Duodenal mucosa (tissue), 2 donors: ENCODE data around the gene ATP5F1E.
"Not testable (repeated sequence)": the region's sequence is repeated elsewhere in the genome, so short reads cannot be mapped to it uniquely, and the experiment has no call there.

Experiments
- H3K27ac ChIP-seq: one replicate; pipeline ENCODE4 v1.7.0; 2013; ENCODE audit warnings: low read depth, low read length
- H3K27me3 ChIP-seq, 2 donors: one replicate each; pipeline ENCODE4 v1.7.0; 2013; ENCODE audit warnings: low read length in 2 of 2, control low read depth in 1 of 2; ENCODE audit not compliant: insufficient read depth in 2 of 2, control insufficient read depth in 1 of 2
- H3K36me3 ChIP-seq, 2 donors: one replicate each; pipeline ENCODE4 v1.7.0; 2013; ENCODE audit warnings: low read length in 2 of 2, control low read depth in 1 of 2; ENCODE audit not compliant: insufficient read depth in 2 of 2, control insufficient read depth in 1 of 2
- H3K4me1 ChIP-seq, 2 donors: one replicate each; pipeline ENCODE4 v1.7.0; 2013; ENCODE audit warnings: low read length in 2 of 2, control low read depth in 1 of 2; ENCODE audit not compliant: insufficient read depth in 2 of 2, control insufficient read depth in 1 of 2
- H3K4me3 ChIP-seq, 2 donors: one replicate each; pipeline ENCODE4 v1.7.0; 2013; ENCODE audit warnings: low read length in 2 of 2, low read depth in 1 of 2
- H3K9ac ChIP-seq, 2 donors: one replicate each; pipeline ENCODE4 v1.7.0; 2013; ENCODE audit warnings: low read length in 2 of 2, low read depth in 1 of 2
- H3K9me3 ChIP-seq, 2 donors: one replicate each; pipeline ENCODE4 v1.7.0; 2013; ENCODE audit warnings: low read length in 2 of 2, control low read depth in 1 of 2; ENCODE audit not compliant: control insufficient read depth in 1 of 2

The ATP5F1E gene

GRCh38 chr20:59044295-59044694 lies 12.2 kb upstream of the ATP5F1E start:
- no peak overlapping the region for H3K4me3 ChIP-seq
- no peak overlapping the region for H3K9ac ChIP-seq
- no peak overlapping the region for H3K27ac ChIP-seq
- no peaks in the 10 kb centered on the region for H3K36me3 ChIP-seq
- no peaks in the 10 kb centered on the region for H3K9me3 ChIP-seq
- H3K4me1 ChIP-seq = peaks cover 32 to 51% of the 10 kb centered on the region in 2 donors
- H3K27me3 ChIP-seq = no peaks in the 10 kb centered on the region

- Histone ChIP-seq H3K4me3 (no peak overlapping the region), H3K9ac (no peak overlapping the region), H3K4me1 (peaks cover 35 to 51% of the 10 kb centered on the region in 2 donors), H3K27ac (no peak overlapping the region), H3K27me3 (no peaks in the 10 kb centered on the region), H3K9me3 (no peaks in the 10 kb centered on the region), H3K36me3 (no peaks in the 10 kb centered on the region)
These were observed 11.6 kb upstream of the ATP5F1E start for GRCh38 chr20:59043698-59044097.

GRCh38 chr20:59042796-59043631 lies 10.9 kb upstream of the ATP5F1E start:
- no peaks in the 10 kb centered on the region for H3K9me3 ChIP-seq
- H3K27me3 ChIP-seq = no peaks in the 10 kb centered on the region
- peaks cover 30 to 49% of the 10 kb centered on the region in 2 donors for H3K4me1 ChIP-seq
- peaks cover 0 to 3% of the 10 kb centered on the region in 2 donors for H3K36me3 ChIP-seq
- H3K9ac ChIP-seq = peak overlapping the region; percentile 69 to 84
- H3K27ac ChIP-seq = peak overlapping the region; percentile 88
- H3K4me3 ChIP-seq = peak overlapping the region; percentile 89 to 94

GRCh38 chr20:59042151-59042795 lies 10.1 kb upstream of the ATP5F1E start, which contains the start of gene PRELID3B:
PRELID3B (minus strand) TSS chr20:59042786; CDS start chr20:59042730, 56 bp downstream.
- H3K4me1 ChIP-seq = peaks cover 24 to 43% of the 10 kb centered on the region in 2 donors
- H3K27ac ChIP-seq = peak within 1 kb of the TSS; percentile 88
- H3K27me3 ChIP-seq = no peaks in the 10 kb centered on the region
- H3K9me3 ChIP-seq = no peaks in the 10 kb centered on the region
- H3K36me3 ChIP-seq = peaks cover 6 to 10% of the 10 kb centered on the region in 2 donors
- H3K9ac ChIP-seq = peak within 1 kb of the TSS; percentile 84 to 91
- peak within 1 kb of the TSS; percentile 89 to 94 for H3K4me3 ChIP-seq

DNA sequence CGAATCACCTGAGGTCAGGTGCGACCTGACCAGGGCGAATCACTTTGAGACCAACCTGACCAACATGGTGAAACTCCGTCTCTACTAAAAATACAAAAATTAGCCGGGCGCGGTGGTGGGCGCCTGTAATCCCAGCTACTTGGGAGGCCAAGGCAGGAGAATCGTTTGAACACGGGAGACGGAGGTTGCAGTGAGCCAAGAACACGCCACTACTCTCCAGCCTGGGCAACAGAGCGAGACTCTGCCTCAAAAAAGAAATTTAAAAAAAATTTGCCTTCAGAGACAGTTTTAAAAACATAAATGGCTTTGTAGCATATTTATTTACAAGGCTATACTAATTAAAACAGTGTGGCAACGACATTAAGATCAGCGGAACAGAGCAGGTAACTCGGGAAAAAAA lies 9.4 kb upstream of the ATP5F1E start:
- peak overlapping the region; percentile 88 for H3K27ac ChIP-seq

GRCh38 chr20:59040667-59041066 lies 8.5 kb upstream of the ATP5F1E start:
- peaks cover 20 to 25% of the 10 kb centered on the region in 2 donors for H3K36me3 ChIP-seq
- H3K4me1 ChIP-seq = peaks cover 28 to 37% of the 10 kb centered on the region in 2 donors
- no peaks in the 10 kb centered on the region for H3K9me3 ChIP-seq
- H3K27ac ChIP-seq = peak overlapping the region; percentile 39
- peak overlapping the region; percentile 84 for H3K9ac ChIP-seq
- no peaks in the 10 kb centered on the region for H3K27me3 ChIP-seq
- peak overlapping the region; percentile 89 to 94 for H3K4me3 ChIP-seq

More for the DNA sequence above, 9.4 kb upstream of the ATP5F1E start:
- not testable (repeated sequence) for H3K9me3 ChIP-seq, H3K27me3 ChIP-seq
- H3K9ac ChIP-seq = peak overlapping the region; percentile 84 to 91
- H3K4me3 ChIP-seq = peak overlapping the region; percentile 89 to 94
- peaks cover 23 to 37% of the 10 kb centered on the region in 2 donors for H3K4me1 ChIP-seq
- peaks cover 12 to 17% of the 10 kb centered on the region in 2 donors for H3K36me3 ChIP-seq

- H3K27ac ChIP-seq = no peak overlapping the region
- H3K27me3 ChIP-seq = no peaks in the 10 kb centered on the region
- peak overlapping the region; percentile 89 to 94 for H3K4me3 ChIP-seq
- H3K9ac ChIP-seq = no peak overlapping the region
- no peaks in the 10 kb centered on the region for H3K9me3 ChIP-seq
- H3K4me1 ChIP-seq = peaks cover 34 to 37% of the 10 kb centered on the region in 2 donors
- peaks cover 28 to 35% of the 10 kb centered on the region in 2 donors for H3K36me3 ChIP-seq
These were observed 7.1 kb upstream of the ATP5F1E start for GRCh38 chr20:59039233-59039632.

- Histone ChIP-seq H3K36me3 (peaks cover 34 to 42% of the 10 kb centered on the region in 2 donors), H3K9me3 (no peaks in the 10 kb centered on the region), H3K9ac (no peak overlapping the region), H3K4me3 (no peak overlapping the region), H3K27me3 (no peaks in the 10 kb centered on the region), H3K27ac (no peak overlapping the region), H3K4me1 (peaks cover 23 to 31% of the 10 kb centered on the region in 2 donors)
These were observed 5.3 kb upstream of the ATP5F1E start for GRCh38 chr20:59037386-59037785.

GRCh38 chr20:59035381-59035780 lies 3.2 kb upstream of the ATP5F1E start:
- Histone ChIP-seq H3K4me3 (no peak overlapping the region), H3K4me1 (peaks cover 24 to 34% of the 10 kb centered on the region in 2 donors), H3K27ac (no peak overlapping the region), H3K27me3 (no peaks in the 10 kb centered on the region), H3K9ac (no peak overlapping the region), H3K36me3 (peaks cover 34 to 42% of the 10 kb centered on the region in 2 donors), H3K9me3 (no peaks in the 10 kb centered on the region)

DNA sequence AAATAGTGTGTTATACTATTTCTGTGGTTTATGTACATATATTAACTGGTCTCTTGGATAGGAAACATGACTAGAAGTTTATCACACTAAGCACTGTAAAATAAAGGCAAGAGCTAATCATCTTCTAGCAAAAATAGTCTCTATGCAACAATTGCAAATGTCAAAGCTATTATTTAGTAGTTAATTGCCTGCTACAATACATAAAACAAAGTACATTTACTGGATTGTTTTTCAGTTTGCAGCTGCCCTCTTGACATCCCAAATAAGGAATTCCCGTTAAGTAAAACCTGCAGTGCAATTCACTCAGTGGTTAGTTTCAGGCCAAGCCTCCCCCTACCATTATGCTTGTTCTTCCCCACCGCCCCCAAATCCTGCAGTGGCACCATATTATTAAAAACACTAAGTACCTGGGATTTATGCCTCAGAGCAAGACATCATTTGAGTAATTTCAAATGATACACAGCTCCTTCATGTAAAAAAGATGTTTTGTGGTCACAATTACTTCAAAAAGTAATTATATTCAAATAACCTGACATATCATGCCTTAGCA lies 1.6 kb upstream of the ATP5F1E start:
- no peaks in the 10 kb centered on the region for H3K9me3 ChIP-seq
- H3K36me3 ChIP-seq = peaks cover 40 to 54% of the 10 kb centered on the region in 2 donors
- no peak overlapping the region for H3K27ac ChIP-seq
- H3K4me1 ChIP-seq = peaks cover 33 to 40% of the 10 kb centered on the region in 2 donors
- no peaks in the 10 kb centered on the region for H3K27me3 ChIP-seq
- no peak overlapping the region for H3K9ac ChIP-seq
- H3K4me3 ChIP-seq = no peak overlapping the region
